GM12878 (cell line): ENCODE data around the gene TNRC6C. TPM values are rescaled to one million over a fixed set of nuclear protein-coding genes. Genes with fewer than 3 reads are reported as not detected.

Experiments used
- ATAC-seq: fragments of 200-7000 bp; cut with Tn5 transposase; 3 replicates; pipeline ENCODE4 v1.9.1; 2020; ENCODE audit warnings: mild to moderate bottlenecking, moderate library complexity
- BruUV-seq: library from RNA; stranded (reverse); fragments of 400-500 nt; replicated peaks from 2 replicates; lab custom pipeline; 2021; lab: Mats Ljungman, UMichigan
- CTCF ChIA-PET: fragments of 300-600 bp; sonication (Branson Sonifier 250); formaldehyde crosslinking; extraction: SDS; loops from one replicate; lab custom pipeline; 2021; ENCODE audit warnings: inconsistent platforms; lab: Yijun Ruan, JAX
- POLR2A ChIA-PET: fragments of 350-600 bp; formaldehyde crosslinking; extraction: SDS; loops from one replicate; lab custom pipeline; 2021; ENCODE audit warnings: inconsistent platforms; lab: Charles Lee
- RAD21 ChIA-PET: fragments of 300-600 bp; sonication (Branson Sonifier 250); formaldehyde crosslinking; loops from one replicate; lab custom pipeline; 2023; ENCODE audit warnings: antibody characterized with exemption; ENCODE audit not compliant: unreplicated experiment; lab: Charles Lee
- SMC1A ChIA-PET: fragments of 300-600 bp; sonication (Branson Sonifier 250); formaldehyde crosslinking; loops from one replicate; lab custom pipeline; 2023; ENCODE audit not compliant: unreplicated experiment, uncharacterized antibody; lab: Charles Lee
- DNase-seq: peaks from one replicate; pipeline ENCODE4 v3.0.0-alpha.2; 2011; ENCODE audit warnings: low read depth, low spot score
- FAIRE-seq: peaks from 3 replicates; lab custom pipeline; 2011; peaks lifted over from hg19 to GRCh38; lab: Jason Lieb, UNC
- H2AFZ ChIP-seq: 2 replicates; pipeline ENCODE4 v1.6.0; 2011; ENCODE audit warnings: low read depth, low read length, control low read depth; ENCODE audit not compliant: control insufficient read depth
- H3K27ac ChIP-seq: 2 replicates; pipeline ENCODE4 v1.5.1; 2011; ENCODE audit warnings: control low read depth; ENCODE audit not compliant: control insufficient read depth, insufficient read depth
- H3K27me3 ChIP-seq, 2 experiments: replicated peaks in 1 of 2; 2 replicates each; pipeline versions ENCODE4 v1.6.0 to v1.6.1; 2011; ENCODE audit warnings: low read length in 1 of 2; ENCODE audit not compliant: control insufficient read depth in 2 of 2, insufficient read depth in 2 of 2
- H3K36me3 ChIP-seq, 2 experiments: 2 replicates each; pipeline ENCODE4 v1.5.1; 2011; ENCODE audit warnings: low read length in 1 of 2; ENCODE audit not compliant: control insufficient read depth in 2 of 2, insufficient read depth in 2 of 2
- H3K4me1 ChIP-seq: 2 replicates; pipeline ENCODE4 v1.6.1; 2011; ENCODE audit warnings: mild to moderate bottlenecking, low read length, moderate library complexity, mixed read lengths; ENCODE audit not compliant: control insufficient read depth, insufficient read depth
- H3K4me2 ChIP-seq: 2 replicates; pipeline ENCODE4 v1.6.0; 2011; ENCODE audit warnings: control low read depth; ENCODE audit not compliant: control insufficient read depth, insufficient read depth
- H3K4me3 ChIP-seq: fragments of 200-600 bp; sonication (generic); 2 replicates; pipeline ENCODE4 v1.5.1; 2016
- H3K79me2 ChIP-seq: 2 replicates; pipeline ENCODE4 v1.6.0; 2011; ENCODE audit warnings: low read length; ENCODE audit not compliant: control insufficient read depth, insufficient read depth
- H3K9ac ChIP-seq: 2 replicates; pipeline ENCODE4 v1.8.0; 2011; ENCODE audit warnings: low read length, control low read depth, mixed read lengths; ENCODE audit not compliant: control insufficient read depth, insufficient read depth
- H3K9me3 ChIP-seq: replicated peaks from 3 replicates; pipeline ENCODE4 v1.5.1; 2011; ENCODE audit warnings: mild to moderate bottlenecking, low read length; ENCODE audit not compliant: control insufficient read depth, insufficient read depth
- H4K20me1 ChIP-seq: 2 replicates; pipeline ENCODE4 v1.6.0; 2011; ENCODE audit not compliant: control insufficient read depth, insufficient read depth
- BCL11A ChIP-seq: IDR thresholded peaks from 2 replicates; pipeline ENCODE4 v1.6.1; 2011; ENCODE audit warnings: low read depth, low read length
- CREM ChIP-seq: IDR thresholded peaks from 2 replicates; pipeline ENCODE4 v1.6.1; 2014; ENCODE audit warnings: antibody characterized with exemption, low read depth
- GATAD2B ChIP-seq: fragments of 450-650 bp; conservative IDR thresholded peaks from 2 replicates; pipeline ENCODE4 v1.6.1; 2017; ENCODE audit warnings: low read depth, mild to moderate bottlenecking, moderate library complexity
- KAT2A ChIP-seq: conservative IDR thresholded peaks from 2 replicates; pipeline ENCODE4 v1.6.1; 2011; ENCODE audit warnings: low read depth, low read length; ENCODE audit not compliant: control insufficient read depth
- MAX ChIP-seq: IDR thresholded peaks from 2 replicates; pipeline ENCODE4 v1.6.1; 2012; ENCODE audit warnings: low read depth, low read length, improper control_type of control experiment
- MEF2B ChIP-seq: fragments of 450-650 bp; IDR thresholded peaks from 2 replicates; pipeline ENCODE4 v1.6.1; 2018; ENCODE audit warnings: mild to moderate bottlenecking, moderate library complexity; ENCODE audit not compliant: partially characterized antibody, poor library complexity, severe bottlenecking
- MTA2 ChIP-seq: fragments of 450-650 bp; IDR thresholded peaks from 2 replicates; pipeline ENCODE4 v1.6.1; 2016; ENCODE audit warnings: low read depth, mild to moderate bottlenecking, moderate library complexity
- MTA3 ChIP-seq: IDR thresholded peaks from 2 replicates; pipeline ENCODE4 v1.6.1; 2012; ENCODE audit warnings: low read length, inconsistent platforms, borderline replicate concordance
- MXI1 ChIP-seq: fragments of 150-350 bp; IDR thresholded peaks from 2 replicates; pipeline ENCODE4 v1.6.1; 2011; ENCODE audit warnings: low read depth, mild to moderate bottlenecking, inconsistent platforms, low read length, improper control_type of control experiment
- NFIC ChIP-seq: IDR thresholded peaks from 2 replicates; pipeline ENCODE4 v1.6.1; 2012; ENCODE audit warnings: low read depth, mild to moderate bottlenecking, inconsistent platforms, low read length, moderate library complexity
- SMAD5 ChIP-seq: IDR thresholded peaks from 2 replicates; pipeline ENCODE4 v1.6.1; 2016; ENCODE audit warnings: antibody characterized with exemption, low read depth
- TBL1XR1 ChIP-seq: IDR thresholded peaks from 2 replicates; pipeline ENCODE4 v1.6.1; 2012; ENCODE audit warnings: low read depth, low read length, improper control_type of control experiment
- ZBED1 ChIP-seq: IDR thresholded peaks from 2 replicates; pipeline ENCODE4 v1.6.1; 2016; ENCODE audit warnings: borderline replicate concordance
- ZBTB33 ChIP-seq: fragments of 450-650 bp; IDR thresholded peaks from 2 replicates; pipeline ENCODE4 v1.6.1; 2017; ENCODE audit warnings: mild to moderate bottlenecking
- ZNF24 ChIP-seq: fragments of 450-650 bp; IDR thresholded peaks from 2 replicates; pipeline ENCODE4 v1.6.1; 2017; ENCODE audit warnings: antibody characterized with exemption, mild to moderate bottlenecking
- WGBS: methylation state at CpG from one replicate; pipeline ENCODE4 v1.1.6; 2016; ENCODE audit warnings: low lambda C conversion rate; ENCODE audit not compliant: insufficient replicate concordance, insufficient coverage; ENCODE audit errors: missing lambda C conversion rate; 5-methylcytosine and 5-hydroxymethylcytosine counted together
- in situ Hi-C: fragments of 300-500 bp; cut with MboI; formaldehyde crosslinking; loops from 9 replicates; pipeline ENCODE4 v1.14.3; 2018; ENCODE audit warnings: mixed read lengths
- intact Hi-C: fragments of 100-400 bp; cut with micrococcal nuclease; formaldehyde crosslinking; loops from one replicate; pipeline ENCODE4 v1.14.2; 2022; ENCODE audit not compliant: unreplicated experiment
- polyA plus RNA-seq, 11 experiments: library from polyadenylated mRNA; depleted of rRNA in 4 of 11; unstranded in 6 of 11; stranded (reverse) in 5 of 11; fragments of >200 nt; fragmentation: Nextera tagmentation in 4 of 11; fragmentation: Illumina TruSeq in 1 of 11; extraction: Ambion mirVana in 4 of 11; extraction: Trizol in 1 of 11; gene quantifications; 1 replicate in 1 of 11; 2 replicates in 10 of 11; pipeline versions ENCODE4 v1.2.1 to v1.2.3, GENCODE V29; 2011 to 2016; ENCODE audit warnings: inconsistent platforms in 2 of 11, missing spikeins in 2 of 11, low read depth in 1 of 11
- total RNA-seq, 4 experiments: library from RNA; depleted of rRNA in 3 of 4; stranded (reverse); fragments of >200 nt in 3 of 4; fragmentation: Illumina TruSeq in 1 of 4; extraction: Trizol in 1 of 4; gene quantifications; 2 replicates each; pipeline versions ENCODE4 v1.2.1 to v1.2.3, GENCODE V29; 2013 to 2021

The TNRC6C gene
- total and polyA plus RNA-seq, 10 of the 15 experiments (the other 5 are each of a cell fraction or from before 2014, with no cell fraction given): 0.40 to 6.1 (median 0.96) TPM

- BruUV-seq: no TSS peak
- FAIRE-seq: no peak
- WGBS: 58% methylated on average over 19 of the region's 19 CpGs
- H3K4me1 ChIP-seq: no peaks in the 10 kb centered on the region
- no peak overlapping the region for H3K4me3 ChIP-seq
- ChIA-PET RAD21 (no interaction called here), CTCF (no interaction called here), POLR2A (no interaction called here), SMC1A (no interaction called here)
- no peak overlapping the region for H3K4me2 ChIP-seq
- no peak overlapping the region for H3K9ac ChIP-seq
- no peaks in the 10 kb centered on the region for H3K79me2 ChIP-seq
- in situ Hi-C loops: no loop called here
- no peak for ATAC-seq
- H4K20me1 ChIP-seq: no peaks in the 10 kb centered on the region
- intact Hi-C loops: no loop called here
- TF ChIP-seq TBL1XR1 (no peak), KAT2A (no peak), ZBED1 (no peak), MTA3 (no peak), ZBTB33 (no peak), MEF2B (no peak), CREM (no peak), GATAD2B (no peak), NFIC (no peak), MTA2 (no peak), MAX (no peak), ZNF24 (no peak), SMAD5 (no peak), BCL11A (no peak), MXI1 (no peak)
- peaks cover 0 to 1% of the 10 kb centered on the region in 2 experiments; a peak in 3 of 4 replicates for H3K27me3 ChIP-seq
- no peak for DNase-seq
- H3K9me3 ChIP-seq: no peaks in the 10 kb centered on the region
- no peak overlapping the region for H3K27ac ChIP-seq
- no peaks in the 10 kb centered on the region for H3K36me3 ChIP-seq
- H2AFZ ChIP-seq: no peak overlapping the region
Measured at GRCh38 chr17:77909236-77909635, 49.3 kb upstream of the TNRC6C start.
